ENCODE data around the gene TMEM255B.

Gene TMEM255B

DNA sequence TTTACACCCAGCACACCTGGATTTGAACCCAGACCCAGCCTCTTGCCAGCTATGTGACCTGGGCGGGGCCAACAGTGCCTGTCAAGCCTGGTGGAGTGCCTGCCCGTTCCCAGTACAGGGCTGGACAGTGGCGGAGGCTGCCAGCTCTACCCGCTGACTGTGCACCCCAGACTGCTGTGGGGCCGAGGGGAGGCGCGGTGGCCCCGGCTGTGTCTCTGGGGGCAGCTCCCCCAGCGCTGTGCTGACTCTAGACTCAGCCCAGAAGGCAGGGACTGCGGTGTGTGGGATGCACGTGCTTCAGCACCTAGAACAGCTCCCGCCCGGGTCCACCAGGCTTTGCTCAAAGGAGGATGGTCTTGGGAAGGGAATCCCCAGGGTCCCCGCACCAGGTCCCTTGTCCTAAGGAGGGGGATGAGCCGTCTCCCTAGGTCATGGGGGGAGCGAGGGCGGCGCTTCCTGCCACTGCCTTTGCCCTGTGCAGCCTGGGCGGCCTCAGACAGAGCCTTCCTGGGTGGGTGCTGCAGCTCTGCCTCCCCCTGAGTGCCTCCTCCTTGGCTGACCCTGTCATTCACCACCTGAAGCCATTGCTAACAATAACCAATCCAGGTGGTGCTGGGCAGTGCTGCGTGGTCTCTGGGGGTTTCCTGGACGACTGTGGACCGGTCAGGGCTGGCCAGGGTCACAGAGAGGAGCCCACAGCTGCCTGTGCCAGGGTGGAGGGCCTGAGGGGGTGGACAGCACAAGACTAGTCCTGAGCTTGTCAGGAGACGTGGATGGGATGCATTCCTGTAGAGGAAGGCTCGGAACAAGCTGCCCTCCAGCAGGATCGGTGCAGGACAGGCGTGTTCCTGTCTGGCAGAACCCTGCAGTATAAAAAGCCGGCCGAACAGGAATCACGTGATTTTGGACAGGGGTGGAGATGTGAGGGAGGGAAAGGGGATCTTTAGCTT, 18.6 kb downstream of the TMEM255B start:
- no peak overlapping the region for H3K4me3 ChIP-seq (ENCODE audit: low read length)
- no peak for DNase-seq (ENCODE audit: low read depth)
- TF ChIP-seq, protein P1, sequence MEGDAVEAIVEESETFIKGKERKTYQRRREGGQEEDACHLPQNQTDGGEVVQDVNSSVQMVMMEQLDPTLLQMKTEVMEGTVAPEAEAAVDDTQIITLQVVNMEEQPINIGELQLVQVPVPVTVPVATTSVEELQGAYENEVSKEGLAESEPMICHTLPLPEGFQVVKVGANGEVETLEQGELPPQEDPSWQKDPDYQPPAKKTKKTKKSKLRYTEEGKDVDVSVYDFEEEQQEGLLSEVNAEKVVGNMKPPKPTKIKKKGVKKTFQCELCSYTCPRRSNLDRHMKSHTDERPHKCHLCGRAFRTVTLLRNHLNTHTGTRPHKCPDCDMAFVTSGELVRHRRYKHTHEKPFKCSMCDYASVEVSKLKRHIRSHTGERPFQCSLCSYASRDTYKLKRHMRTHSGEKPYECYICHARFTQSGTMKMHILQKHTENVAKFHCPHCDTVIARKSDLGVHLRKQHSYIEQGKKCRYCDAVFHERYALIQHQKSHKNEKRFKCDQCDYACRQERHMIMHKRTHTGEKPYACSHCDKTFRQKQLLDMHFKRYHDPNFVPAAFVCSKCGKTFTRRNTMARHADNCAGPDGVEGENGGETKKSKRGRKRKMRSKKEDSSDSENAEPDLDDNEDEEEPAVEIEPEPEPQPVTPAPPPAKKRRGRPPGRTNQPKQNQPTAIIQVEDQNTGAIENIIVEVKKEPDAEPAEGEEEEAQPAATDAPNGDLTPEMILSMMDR (conservative IDR thresholded peaks at IDR 0.05; ENCODE audit: low read length): no peak

DNA sequence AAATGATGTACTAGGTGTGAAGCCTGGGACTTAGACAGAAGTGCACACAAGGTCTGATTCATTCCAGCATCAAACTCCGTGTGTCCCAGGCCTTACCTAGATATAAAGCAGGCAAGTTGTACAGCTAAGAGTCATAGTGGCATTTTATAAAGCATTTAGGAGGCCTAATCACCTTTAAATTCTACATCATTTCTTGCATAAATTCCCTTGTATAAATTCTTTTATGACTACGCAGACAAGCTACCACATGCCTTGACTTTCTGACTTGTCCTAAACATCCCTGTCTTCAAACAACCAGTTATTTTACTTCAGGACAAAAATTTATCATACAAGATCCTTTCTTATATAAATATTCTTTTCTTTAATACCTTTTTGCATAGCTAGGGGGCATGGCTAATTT, 22.5 kb downstream of the TMEM255B start:
- no peak for DNase-seq (ENCODE audit: low read depth)
- TF ChIP-seq, protein P1 (conservative IDR thresholded peaks at IDR 0.05; ENCODE audit: low read length): no peak

DNA sequence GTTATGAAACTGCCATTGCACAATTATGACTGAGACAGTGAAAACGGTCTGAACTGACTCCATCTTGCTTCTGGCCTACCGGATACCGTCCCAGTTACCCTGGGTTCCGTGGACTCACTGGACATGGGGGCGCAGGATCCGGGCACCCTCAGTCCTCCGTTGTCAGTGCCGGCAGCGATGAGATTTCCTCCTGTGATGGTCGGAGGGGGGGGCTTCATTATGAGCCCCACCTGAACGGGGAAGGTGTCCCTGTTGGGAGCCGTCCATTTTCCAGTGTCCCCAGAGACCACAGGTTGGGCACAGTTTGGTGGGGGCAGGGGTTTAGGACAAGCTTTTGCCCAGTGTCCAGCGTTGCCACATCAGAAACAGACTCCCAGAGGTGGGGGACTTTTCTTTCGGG, 23.4 kb downstream of the TMEM255B start:
- TF ChIP-seq, protein P1 (conservative IDR thresholded peaks at IDR 0.05; ENCODE audit: low read length): no peak
- H3K4me3 ChIP-seq (ENCODE audit: low read length): no peak overlapping the region
- DNase-seq (ENCODE audit: low read depth): no peak

More for the DNA sequence above, 22.5 kb downstream of the TMEM255B start:
- no peak overlapping the region for H3K4me3 ChIP-seq (ENCODE audit: low read length)

- TF ChIP-seq, protein P1 (conservative IDR thresholded peaks at IDR 0.05; ENCODE audit: low read length): no peak
- H3K4me3 ChIP-seq (ENCODE audit: low read length): no peak overlapping the region
- no peak for DNase-seq (ENCODE audit: low read depth)
These were observed 24.3 kb downstream of the TMEM255B start for GRCh38 chr13:113783200-113783881.

DNA sequence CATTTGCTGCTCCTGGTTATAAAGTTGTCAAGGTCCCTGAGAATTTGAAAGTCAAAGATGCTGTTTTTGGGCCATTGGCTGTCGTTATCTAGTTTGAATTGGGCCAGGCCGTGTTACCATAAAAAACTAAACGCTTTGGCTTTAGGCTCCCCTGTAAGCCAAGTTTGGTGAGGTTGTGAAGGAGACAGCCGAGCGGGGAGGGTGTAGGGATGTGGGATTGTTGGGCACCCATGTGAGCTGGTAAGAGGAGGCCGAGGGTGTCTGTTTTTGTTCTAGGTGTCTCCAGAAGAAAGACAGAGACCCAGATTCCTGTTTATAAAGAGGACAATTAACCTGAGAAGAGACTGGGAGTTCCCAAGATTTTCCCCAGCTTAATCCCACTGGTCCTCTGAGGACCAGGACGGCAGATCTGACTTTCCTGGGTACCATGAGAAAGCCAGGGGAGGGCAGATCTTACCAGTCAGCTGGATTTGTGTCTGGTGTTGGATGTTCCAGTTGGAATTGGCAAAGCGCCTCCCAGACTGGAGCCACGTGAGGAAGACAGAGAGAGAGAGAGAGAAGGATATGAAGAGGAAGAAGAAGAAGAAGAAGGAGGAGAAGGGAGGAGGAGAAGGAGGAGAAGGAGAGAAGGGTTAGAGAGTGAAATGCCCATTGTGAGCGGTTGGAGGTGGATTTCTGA, 25.1 kb downstream of the TMEM255B start:
- DNase-seq (ENCODE audit: low read depth): no peak
- no peak overlapping the region for H3K4me3 ChIP-seq (ENCODE audit: low read length)
- TF ChIP-seq, protein P1 (conservative IDR thresholded peaks at IDR 0.05; ENCODE audit: low read length): no peak

GRCh38 chr13:113784645-113785024, 25.6 kb downstream of the TMEM255B start:
- no peak overlapping the region for H3K4me3 ChIP-seq (ENCODE audit: low read length)
- TF ChIP-seq, protein P1 (conservative IDR thresholded peaks at IDR 0.05; ENCODE audit: low read length): no peak
- no peak for DNase-seq (ENCODE audit: low read depth)
